ENCODE results near the gene SP4.

DNA sequence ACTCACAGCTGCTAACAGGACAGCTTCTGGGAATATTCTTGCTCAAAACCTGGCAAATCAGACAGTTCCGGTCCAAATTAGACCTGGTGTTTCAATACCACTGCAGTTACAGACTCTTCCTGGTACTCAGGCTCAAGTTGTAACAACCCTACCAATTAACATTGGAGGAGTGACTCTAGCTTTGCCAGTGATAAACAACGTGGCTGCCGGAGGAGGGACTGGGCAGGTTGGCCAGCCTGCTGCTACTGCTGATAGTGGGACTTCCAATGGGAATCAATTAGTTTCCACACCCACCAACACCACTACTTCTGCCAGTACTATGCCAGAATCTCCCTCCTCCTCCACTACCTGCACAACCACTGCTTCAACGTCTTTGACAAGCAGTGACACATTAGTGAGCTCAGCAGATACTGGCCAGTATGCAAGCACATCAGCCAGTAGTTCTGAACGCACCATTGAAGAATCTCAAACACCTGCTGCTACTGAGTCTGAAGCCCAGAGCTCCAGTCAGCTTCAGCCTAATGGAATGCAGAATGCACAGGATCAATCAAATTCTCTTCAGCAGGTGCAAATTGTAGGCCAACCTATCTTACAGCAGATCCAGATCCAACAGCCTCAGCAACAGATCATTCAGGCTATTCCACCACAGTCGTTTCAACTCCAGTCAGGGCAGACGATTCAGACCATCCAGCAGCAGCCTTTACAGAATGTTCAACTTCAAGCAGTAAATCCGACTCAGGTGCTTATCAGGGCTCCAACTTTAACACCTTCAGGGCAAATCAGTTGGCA lies 2.1 kb downstream of the SP4 start:
- TF ChIP-seq EP300 (IDR thresholded peaks at IDR 0.05) (no peak), POLR2A (IDR thresholded peaks at IDR 0.05) (no peak), POLR2AphosphoS5 (IDR thresholded peaks at IDR 0.05) (no peak)
- TF ChIP-seq, protein P1, sequence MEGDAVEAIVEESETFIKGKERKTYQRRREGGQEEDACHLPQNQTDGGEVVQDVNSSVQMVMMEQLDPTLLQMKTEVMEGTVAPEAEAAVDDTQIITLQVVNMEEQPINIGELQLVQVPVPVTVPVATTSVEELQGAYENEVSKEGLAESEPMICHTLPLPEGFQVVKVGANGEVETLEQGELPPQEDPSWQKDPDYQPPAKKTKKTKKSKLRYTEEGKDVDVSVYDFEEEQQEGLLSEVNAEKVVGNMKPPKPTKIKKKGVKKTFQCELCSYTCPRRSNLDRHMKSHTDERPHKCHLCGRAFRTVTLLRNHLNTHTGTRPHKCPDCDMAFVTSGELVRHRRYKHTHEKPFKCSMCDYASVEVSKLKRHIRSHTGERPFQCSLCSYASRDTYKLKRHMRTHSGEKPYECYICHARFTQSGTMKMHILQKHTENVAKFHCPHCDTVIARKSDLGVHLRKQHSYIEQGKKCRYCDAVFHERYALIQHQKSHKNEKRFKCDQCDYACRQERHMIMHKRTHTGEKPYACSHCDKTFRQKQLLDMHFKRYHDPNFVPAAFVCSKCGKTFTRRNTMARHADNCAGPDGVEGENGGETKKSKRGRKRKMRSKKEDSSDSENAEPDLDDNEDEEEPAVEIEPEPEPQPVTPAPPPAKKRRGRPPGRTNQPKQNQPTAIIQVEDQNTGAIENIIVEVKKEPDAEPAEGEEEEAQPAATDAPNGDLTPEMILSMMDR (IDR thresholded peaks at IDR 0.05) = no peak
